Esophagus squamous epithelium (tissue), 4 donors: Measurements from ENCODE around the gene AP1S1.

Source experiments
- POLR2A ChIP-seq, 4 donors: fragments of 450-650 bp; IDR thresholded peaks; one replicate each; pipeline ENCODE4 v1.6.1; 2017; ENCODE audit warnings: antibody characterized with exemption in 4 of 4, mild to moderate bottlenecking in 4 of 4, moderate library complexity in 3 of 4
- TF ChIP-seq, protein P1 (sequence below), 6 experiments: fragments of 450-650 bp in 4 of 6; fragments of 200-600 bp in 2 of 6; sonication (generic) in 2 of 6; IDR thresholded peaks; one replicate each; pipeline ENCODE4 v1.5.1; 2016 to 2019; ENCODE audit warnings: antibody characterized with exemption in 6 of 6, mild to moderate bottlenecking in 4 of 6, moderate library complexity in 4 of 6

DNA sequence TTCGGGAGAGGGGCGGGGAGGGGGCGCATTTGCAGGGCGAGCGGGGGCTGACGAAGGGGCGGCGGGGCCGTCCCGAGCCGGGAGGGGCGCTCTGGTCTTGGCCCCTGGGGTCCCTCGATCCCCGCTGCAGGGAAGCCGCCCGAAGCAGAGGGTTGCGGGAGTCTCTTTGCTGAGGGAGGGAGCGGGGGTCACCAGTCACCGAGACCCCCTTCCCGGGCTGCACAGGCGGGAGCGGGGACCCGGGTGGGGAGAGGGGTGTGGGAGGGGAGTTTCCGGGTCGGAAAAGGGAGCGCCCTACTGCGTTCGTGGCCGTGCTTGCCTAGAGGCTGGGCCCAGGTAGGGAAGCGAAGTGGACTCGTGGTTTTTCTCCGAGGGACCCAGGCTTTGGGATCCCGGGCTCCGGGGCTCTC lies 422 bp downstream of the AP1S1 start:
- TF ChIP-seq, protein P1, sequence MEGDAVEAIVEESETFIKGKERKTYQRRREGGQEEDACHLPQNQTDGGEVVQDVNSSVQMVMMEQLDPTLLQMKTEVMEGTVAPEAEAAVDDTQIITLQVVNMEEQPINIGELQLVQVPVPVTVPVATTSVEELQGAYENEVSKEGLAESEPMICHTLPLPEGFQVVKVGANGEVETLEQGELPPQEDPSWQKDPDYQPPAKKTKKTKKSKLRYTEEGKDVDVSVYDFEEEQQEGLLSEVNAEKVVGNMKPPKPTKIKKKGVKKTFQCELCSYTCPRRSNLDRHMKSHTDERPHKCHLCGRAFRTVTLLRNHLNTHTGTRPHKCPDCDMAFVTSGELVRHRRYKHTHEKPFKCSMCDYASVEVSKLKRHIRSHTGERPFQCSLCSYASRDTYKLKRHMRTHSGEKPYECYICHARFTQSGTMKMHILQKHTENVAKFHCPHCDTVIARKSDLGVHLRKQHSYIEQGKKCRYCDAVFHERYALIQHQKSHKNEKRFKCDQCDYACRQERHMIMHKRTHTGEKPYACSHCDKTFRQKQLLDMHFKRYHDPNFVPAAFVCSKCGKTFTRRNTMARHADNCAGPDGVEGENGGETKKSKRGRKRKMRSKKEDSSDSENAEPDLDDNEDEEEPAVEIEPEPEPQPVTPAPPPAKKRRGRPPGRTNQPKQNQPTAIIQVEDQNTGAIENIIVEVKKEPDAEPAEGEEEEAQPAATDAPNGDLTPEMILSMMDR (IDR thresholded peaks at IDR 0.05) = no peak
- no peak for TF ChIP-seq POLR2A (IDR thresholded peaks at IDR 0.05)
